Epithelial cell of prostate (primary cell): ENCODE results near the gene C2CD3.

Experiments
- DNase-seq: peaks from one replicate; pipeline ENCODE4 v3.0.0-alpha.2; 2011; ENCODE audit warnings: low read depth, low spot score
- H3K27ac ChIP-seq: fragments of 450-650 bp; 2 replicates; pipeline ENCODE4 v1.5.1; 2017; ENCODE audit warnings: mild to moderate bottlenecking

The C2CD3 gene, protein sequence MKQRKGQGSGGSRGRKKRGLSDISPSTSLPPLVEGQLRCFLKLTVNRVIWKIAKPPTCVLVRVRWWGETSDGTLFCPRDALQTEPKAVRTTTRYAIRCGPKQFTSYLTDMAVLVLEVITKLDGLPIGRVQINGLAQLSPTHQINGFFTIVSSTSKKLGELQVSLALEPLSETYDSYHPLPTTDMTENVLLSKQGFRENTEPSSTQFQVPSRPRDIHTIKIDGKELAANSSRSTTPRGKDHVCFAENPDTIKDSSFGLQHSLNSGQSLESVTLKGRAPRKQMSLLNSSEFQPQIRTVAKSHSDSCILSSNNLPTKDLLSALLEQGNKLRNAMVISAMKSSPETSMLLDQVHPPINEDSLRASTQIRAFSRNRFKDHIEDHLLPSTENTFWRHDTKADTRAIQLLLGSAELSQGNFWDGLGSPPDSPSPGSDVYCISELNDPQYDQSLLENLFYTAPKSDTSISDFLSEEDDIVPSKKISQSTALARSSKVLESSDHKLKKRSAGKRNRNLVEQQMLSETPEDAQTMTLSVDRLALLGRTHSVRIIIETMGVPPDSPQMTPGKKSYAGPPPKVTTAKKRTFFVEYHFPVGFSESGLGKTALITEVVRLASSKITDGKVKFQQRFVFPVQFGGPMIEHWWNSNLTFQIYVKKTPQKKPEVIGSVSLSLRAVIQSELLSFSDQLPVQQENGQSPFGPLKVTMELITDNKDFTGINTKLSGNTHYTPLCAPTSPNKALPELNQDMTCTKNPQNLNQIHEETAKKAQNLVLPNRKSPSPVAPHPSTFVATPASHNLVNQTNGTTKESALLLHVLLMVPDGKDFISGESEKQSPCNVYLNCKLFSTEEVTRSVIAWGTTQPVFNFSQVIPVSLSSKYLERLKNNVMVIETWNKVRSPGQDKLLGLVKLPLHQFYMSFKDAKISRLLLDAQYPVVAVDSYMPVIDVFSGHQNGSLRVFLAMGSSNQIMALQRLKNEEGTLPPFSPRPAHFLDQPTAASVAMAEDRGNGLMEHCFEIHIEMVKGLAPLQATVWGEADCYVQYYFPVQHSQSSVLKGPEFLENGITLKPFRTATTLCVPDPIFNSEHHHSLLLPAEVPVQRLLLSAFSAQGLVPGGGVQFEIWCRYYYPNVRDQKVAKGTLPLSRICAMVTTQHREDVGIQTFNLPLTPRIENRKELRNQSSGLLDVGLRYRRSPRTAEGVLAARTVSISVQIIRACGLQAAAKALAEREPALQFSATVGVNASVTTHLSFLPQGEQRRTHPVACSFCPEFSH (N-terminal part only)

DNA sequence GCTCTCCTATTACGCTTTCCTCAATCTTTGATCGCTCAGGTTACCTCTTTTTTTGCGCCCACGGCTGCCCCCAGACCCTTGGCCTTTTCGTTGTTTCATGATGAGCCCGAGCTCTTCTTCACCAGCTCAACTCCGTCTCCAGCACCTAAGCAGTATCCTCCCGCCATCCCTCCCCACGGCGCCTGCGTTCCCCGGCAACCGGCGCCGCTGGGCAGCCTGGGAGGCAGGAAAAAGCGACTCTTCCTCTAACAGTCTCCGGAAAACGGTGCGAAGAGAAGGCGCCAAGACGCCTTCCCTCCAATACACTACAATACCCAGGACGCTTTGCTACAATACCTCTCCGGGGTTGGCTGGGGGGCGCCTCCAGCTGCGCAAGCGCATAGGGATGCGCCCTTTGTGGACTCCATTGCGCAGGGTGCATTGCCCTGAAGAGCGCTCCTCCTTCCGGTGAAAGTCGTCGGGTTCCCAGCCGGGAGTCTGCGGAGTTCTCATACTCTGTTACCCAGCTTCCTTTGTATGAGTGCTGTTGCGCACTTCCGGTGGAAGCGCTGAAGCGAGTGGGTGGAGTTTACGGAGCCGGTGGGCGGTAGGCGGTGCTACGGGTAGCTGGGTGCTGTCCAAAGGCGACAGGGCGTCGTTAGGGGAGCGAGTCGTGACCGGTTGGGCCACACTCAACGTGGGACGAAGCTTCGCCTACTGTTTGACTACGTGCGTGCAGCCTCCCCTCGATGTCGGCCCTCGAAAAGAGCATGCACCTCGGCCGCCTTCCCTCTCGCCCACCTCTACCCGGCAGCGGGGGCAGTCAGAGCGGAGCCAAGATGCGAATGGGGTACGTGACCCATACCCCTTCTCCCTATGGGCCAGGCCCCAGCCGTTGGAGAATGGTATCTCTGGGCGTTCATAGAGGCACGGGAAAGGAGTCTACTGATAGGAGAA is at the start of gene C2CD3, which contains the start of gene PPME1:
Gene C2CD3, minus strand, starts transcription at position 309 of the 936 bp plus-strand sequence. Its CDS starts 210 bp downstream, at position 99.
Gene PPME1, plus strand, starts transcription at position 596 of the 936 bp plus-strand sequence. Its CDS starts 133 bp downstream, at position 729.
- peak; percentile 96 for DNase-seq
- H3K27ac ChIP-seq = peak within 1 kb of the TSS; percentile 77

DNA sequence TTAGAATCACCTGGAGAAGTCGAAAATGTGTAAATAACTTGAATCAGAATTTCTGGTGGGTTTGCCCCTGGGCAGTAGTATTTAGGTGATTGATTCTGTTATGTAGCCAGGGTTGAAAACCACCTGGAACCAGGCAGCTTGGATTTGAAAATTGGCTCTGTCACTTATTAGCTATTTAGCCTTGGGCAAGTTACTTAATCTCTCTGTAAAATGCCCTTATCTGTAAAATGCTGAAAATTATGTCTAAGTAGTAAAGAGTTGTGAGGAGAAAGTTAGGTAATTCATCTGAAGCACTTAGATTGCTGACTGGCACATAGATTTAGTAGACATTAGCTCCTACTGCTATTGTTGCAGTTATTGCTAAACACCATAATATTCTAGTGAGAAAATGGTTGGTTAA is 49.6 kb upstream of the C2CD3 start:
- no peak overlapping the region for H3K27ac ChIP-seq
- DNase-seq = no peak

DNA sequence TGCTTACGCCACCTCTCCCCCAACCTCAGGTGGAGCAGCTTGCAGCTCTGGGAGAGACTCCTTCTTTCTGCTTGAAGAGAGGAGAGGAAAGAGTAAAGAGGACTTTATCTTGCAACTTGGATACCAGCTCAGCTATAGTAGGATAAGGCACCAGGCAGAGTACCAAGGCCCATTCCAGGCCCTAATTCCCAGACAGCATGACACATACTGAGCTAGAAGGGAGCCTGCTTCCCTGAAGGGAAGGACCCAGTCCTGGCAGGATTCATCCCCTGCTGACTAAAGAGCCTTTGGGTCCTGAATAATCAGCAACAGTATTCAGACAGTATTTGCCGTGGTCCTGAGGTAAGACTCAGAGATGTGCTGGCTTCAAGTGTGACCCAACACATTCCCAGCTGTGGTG is 41.7 kb upstream of the C2CD3 start:
- no peak for DNase-seq
- H3K27ac ChIP-seq = no peak overlapping the region

DNA sequence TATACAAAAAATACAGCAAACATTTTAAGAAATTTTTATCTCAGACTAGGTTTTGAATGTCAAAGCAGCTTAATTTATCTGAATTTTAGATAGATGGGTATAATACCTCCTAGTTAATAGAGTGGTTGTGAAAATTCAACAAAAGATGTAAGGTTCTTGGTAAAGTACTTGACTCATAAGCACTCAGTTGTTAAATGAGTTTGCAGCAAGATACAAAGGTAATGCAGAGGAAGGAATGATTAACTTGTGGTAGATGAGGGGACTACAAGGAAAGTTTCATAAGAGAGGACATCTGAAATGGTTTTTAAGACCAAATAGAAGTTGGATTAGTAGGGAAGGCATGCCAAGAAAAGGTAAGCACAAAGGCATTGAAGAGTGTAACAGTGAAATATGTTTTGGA is 37.7 kb upstream of the C2CD3 start:
- DNase-seq = no peak
- H3K27ac ChIP-seq = no peak overlapping the region

DNA sequence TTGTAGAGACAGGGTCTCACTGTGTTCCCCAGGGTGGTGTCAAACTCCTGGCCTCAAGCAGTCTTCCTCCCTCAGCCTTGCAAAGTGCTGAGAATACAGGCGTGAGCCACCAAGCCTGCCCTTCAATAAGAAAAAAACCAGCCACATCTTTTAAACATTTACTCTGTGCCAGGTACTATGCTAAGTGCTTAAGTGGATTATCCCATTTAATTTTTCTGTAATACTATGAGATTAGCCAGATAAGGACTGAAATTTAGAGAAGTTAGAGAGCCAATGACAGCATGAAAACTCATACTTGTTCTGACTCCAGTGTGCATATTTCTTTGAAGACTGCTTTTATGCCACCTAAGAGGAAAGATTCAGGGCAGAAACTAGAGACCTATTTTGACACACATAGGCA is 35.9 kb upstream of the C2CD3 start:
- no peak overlapping the region for H3K27ac ChIP-seq
- no peak for DNase-seq

DNA sequence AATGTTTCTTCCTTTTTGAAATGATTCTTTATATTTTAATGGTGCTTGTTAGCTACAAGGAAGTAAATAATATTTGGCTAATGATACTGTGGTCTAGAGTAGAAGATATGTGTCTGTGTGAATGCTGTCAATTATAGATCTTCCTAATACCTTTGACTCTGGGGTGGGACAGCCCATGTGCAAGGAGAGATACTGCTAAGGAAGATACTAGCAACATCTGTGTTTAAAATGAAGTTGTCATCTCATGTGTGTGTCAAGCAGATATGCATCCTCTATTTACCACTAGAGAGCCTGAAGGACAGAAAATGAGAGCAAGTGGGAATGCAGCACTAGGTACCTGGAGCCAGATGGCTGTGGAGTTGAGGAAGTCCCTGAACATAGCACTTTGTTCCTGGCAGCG is 34.4 kb upstream of the C2CD3 start:
- DNase-seq = no peak
- no peak overlapping the region for H3K27ac ChIP-seq

DNA sequence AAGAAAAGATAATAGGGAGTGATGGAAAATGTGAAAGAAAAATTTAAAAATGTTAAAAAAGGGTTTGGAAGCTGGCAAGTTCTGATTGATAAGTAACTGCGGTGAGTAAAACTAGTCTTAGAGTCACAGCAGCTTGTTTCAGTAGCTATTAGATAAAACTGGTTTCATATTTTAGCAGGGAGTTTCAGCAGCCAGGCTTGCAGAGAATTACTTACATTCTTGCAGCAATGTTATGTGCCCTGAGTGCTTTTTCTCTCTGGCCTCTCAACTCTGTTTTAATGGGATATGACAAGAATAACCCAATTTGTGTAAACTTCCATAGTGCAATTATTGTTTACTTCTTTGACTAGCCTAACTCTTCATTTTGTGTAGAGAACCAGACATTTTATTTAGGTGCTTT is 33.9 kb upstream of the C2CD3 start:
- no peak for DNase-seq
- H3K27ac ChIP-seq = no peak overlapping the region

DNA sequence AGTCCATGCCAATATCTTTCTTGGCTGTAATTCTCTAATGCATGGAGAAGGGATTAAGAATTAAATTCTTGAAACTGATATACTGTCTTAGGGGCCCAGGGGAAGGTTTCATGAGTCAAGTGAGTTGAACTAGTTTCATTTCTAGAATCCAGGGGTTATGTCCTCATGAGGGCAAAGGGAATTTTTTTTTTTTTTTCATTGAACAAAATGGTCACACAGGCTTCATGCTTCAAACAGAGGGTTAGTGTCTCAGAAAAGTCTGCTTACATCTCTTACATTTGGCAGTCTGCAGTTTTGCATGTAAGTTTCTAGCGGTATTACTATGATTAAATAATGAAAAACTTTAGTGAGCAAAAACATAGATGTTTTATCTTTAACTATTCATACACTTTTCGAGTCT is 33.2 kb upstream of the C2CD3 start:
- DNase-seq = no peak

DNA sequence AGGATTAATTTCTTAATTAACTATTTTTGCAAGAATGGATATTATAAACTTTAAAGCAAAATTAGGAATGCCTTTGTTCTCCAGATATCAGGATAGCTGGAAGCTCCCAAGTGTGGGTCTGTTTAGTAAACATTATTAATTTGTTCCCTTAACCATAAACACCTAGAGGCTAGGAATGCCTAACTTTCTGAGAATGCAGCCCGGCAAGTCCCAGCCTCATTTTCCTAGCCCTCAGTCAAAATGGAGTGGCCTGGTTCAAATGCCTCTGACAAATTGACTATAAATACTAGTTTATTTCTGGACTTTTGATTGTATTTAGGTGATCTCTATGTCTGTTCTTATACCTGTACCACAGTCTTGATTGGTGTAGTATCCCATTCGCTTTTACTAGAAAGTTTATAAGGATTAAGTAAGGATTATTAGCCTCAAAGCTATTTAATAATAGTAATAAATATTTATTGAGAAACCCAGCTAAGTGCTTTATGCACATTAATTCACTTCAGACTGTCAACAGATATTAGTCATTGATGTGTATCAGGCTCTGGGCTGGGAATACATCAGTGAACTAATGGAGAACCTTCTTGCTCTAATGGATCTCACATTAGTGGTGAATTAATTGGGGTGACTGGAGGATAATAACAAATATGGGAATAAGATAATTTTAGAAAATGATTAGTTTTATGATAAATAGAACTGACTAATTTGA is 26.1 kb upstream of the C2CD3 start:
- no peak overlapping the region for H3K27ac ChIP-seq
- no peak for DNase-seq

More for the DNA sequence above, 33.2 kb upstream of the C2CD3 start:
- H3K27ac ChIP-seq = no peak overlapping the region

DNA sequence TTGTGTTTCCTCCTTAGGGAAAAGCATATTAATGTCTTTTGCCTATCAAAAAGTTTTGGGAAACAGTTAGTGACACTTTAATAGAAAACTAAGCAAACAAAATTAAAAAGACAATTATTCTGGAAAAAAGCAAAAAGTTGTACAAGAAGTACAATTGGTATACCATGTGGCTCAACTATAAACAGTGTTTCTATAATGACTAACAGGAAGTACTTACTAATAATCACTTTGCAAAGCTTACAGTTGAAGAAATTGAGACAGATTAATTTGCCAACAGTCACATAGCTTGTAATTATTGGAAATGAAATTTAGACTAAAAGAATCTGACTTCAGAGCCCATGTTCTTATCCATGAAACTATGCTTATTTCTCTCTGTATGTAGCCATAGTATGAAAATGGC is 25.0 kb upstream of the C2CD3 start:
- H3K27ac ChIP-seq = peak overlapping the region; percentile 11
- no peak for DNase-seq

DNA sequence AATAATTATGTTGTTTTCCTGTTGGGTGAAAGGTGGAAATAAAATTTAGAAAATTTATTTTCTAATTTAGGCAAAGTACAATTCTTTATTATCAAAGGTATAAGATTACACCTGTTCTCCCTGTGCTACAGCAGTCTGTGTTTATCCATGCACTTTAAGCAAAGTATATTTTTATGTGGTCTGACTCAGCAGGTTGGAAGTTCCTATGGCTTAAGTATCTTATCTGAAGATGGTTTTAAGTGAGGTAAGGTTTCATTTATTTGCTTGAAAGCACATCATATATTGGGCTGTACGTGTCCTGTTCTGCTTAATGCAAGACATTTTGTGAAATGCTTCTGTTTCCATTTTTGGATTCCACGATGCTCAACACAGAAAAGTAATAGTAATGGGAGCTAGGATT is 14.9 kb upstream of the C2CD3 start:
- no peak for DNase-seq
- no peak overlapping the region for H3K27ac ChIP-seq

DNA sequence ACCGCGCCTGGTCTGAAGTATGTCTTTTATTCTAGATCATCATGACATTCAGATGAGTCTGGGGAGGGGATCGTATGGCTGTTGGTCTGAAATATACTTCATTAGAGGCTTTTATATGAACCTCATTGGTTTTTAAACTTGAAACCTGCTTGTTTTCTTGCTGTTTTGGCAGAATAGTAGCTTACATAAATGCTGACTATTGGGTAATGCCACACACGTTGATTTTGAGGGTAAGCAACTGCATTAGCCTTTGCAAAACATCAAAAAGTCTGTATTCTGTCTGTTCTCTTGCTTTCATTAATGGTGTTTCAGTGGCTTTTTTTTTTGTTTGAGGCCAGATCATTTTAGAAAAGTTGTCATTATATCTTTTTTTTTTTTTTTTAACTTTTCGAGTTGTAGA is 14.5 kb upstream of the C2CD3 start:
- no peak for DNase-seq
- no peak overlapping the region for H3K27ac ChIP-seq

DNA sequence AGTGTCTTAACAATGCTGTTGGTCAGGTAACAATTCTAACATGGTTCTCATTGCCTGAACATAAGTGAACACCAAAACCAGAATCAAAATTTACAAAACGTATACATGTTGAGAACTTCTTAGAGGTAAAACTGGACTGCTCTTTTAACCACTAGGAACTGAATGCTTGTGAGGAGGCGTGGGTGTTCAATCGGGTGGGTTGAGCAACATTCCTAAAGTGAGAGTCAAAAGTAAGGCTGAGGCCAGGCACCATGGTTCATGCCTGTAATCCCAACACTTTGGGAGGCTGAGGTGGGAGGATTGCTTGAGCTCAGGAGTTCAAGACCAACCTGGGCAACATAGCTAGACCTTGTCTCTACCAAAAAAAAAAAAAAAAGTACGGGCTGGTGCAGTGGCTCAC is 11.8 kb upstream of the C2CD3 start:
- H3K27ac ChIP-seq = no peak overlapping the region
- no peak for DNase-seq

DNA sequence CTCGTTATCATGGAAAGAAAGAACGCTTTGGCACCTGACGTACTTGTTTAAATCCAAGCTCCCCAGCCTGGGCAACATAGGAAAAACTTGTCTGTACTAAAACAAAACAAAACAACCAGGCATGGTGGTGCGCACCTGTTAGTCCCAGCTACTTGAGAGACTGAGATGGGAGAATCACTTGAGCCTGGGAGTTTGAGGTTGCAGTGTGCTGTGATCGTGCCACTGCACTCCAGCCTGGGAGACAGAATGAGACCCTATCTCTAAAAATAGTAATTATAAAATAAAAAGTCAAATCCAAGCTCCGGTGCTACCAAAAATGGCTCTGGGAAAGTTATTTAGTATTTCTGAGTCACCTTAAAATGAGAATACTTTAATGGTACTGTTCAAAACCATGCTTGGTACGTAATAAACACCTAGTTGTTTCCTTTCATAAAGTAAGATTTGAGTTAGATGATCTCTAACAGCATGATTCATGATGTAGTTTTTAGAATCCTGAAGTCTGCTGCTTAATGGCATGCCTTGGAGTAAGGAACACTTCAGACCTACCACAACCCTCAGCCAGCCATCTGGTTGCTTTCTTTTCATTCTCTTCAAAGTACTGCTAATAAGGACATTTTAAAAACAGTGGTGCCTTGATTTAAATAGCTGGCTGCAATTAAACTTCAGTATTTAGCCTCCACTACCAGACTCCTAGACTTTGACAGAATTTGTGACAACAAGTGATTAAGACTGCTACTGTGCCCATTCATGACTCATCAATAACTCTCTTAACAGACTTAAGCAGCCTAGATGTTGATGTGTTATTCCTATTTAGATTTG is 8.6 kb upstream of the C2CD3 start:
- H3K27ac ChIP-seq = no peak overlapping the region
- no peak for DNase-seq

DNA sequence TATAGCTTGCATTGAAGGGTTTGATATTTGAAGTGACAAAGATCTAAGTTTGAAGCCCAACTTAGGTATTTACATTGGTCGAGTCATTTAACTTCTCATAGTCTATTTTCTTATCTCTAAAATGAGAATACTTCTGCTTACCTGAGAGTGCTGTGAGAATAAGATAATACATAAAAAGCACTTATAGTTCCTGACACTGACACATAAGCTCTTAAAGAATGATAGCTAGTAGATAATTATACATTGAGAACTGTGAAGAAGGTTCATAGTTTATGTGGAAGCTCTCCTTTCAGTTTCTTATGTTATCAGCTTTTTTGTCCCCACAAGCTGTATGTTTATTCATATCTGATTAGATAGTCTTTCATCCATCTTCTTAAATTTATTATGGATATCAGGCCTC is 5.1 kb upstream of the C2CD3 start:
- DNase-seq = no peak
- H3K27ac ChIP-seq = no peak overlapping the region

DNA sequence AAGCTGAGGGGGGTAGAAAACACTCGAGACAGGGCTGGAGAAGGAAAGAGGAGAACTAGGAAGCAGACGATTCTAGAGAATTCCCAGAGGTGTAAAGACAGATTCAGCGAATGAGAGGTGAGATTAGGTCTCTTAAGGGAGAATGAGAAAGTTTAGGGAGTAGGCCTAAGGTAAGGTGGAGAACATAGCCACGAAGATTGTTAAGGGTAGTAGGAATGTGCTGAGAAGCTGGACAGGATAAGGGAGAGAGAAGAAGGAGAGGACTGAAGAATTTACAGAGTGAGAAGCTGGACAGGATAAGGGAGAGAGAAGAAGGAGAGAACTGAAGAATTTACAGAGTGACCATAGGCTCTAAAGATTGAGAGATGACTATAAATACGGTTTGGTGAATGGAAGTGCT is 1.2 kb upstream of the C2CD3 start:
- H3K27ac ChIP-seq = peak overlapping the region; percentile 77
- no peak for DNase-seq

DNA sequence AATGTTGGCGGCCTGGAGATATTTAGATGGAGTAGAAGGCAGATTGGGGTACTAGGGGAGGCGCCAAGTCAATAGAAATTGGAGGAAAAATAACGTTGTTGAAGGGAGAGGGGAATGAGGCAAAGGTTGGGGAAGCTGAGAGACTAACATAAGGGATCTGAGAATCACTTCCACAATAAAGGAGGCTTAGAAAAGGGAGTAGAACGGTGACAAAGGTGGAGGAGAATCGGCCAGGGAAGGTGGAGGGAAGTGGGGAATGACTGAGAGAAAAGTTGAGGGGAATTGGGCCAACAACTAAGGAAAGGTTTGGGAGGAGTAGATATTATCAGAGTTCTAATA is 797 bp upstream of the C2CD3 start:
- H3K27ac ChIP-seq = peak overlapping the region; percentile 77
- DNase-seq = no peak
